22Rv1 (cell line): ENCODE data around the gene TCAP.

Source experiments
- H3K27ac ChIP-seq: fragments of 450-650 bp; 2 replicates; pipeline ENCODE4 v1.5.1; 2017
- ZFX ChIP-seq: fragments of 450-650 bp; IDR thresholded peaks from 2 replicates; pipeline ENCODE4 v1.6.1; 2017; ENCODE audit warnings: antibody characterized with exemption, borderline replicate concordance
- TF ChIP-seq, protein P1 (sequence below): fragments of 450-650 bp; IDR thresholded peaks from 2 replicates; pipeline ENCODE4 v1.5.1; 2017; ENCODE audit warnings: mild to moderate bottlenecking

Gene TCAP

DNA sequence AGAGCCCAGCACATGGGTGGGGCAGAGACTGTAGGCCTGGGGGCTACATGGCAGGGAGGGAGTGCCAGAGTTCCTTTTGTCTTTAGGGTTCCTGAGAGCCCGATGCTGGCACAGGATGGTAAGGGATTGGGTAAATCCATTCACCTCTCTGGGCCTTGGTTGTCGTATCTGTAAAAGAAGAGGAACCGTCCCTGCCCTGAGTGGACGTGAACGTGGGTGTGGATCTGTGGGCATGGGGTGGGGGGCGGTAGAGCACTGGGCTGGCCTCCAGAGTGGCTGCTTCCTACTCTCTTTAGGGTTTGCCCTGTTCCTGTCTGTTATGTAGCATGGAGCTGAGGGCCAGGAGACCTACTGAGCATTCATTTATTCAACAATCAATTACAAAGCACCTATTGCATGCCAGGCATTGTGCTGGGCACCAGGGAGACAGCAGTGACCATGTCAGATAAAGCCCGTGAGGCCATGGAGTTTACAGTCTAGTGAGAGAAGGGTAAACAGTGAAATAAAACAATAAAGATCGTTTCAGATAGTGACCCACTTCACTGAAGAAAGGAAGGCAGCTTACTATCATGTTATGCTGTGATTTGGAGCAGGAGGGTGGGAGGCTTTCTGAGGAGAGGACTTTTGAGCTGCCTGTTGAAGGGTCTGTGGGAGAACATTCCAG is 13.1 kb upstream of the TCAP start:
- TF ChIP-seq ZFX: no peak
- TF ChIP-seq, protein P1, sequence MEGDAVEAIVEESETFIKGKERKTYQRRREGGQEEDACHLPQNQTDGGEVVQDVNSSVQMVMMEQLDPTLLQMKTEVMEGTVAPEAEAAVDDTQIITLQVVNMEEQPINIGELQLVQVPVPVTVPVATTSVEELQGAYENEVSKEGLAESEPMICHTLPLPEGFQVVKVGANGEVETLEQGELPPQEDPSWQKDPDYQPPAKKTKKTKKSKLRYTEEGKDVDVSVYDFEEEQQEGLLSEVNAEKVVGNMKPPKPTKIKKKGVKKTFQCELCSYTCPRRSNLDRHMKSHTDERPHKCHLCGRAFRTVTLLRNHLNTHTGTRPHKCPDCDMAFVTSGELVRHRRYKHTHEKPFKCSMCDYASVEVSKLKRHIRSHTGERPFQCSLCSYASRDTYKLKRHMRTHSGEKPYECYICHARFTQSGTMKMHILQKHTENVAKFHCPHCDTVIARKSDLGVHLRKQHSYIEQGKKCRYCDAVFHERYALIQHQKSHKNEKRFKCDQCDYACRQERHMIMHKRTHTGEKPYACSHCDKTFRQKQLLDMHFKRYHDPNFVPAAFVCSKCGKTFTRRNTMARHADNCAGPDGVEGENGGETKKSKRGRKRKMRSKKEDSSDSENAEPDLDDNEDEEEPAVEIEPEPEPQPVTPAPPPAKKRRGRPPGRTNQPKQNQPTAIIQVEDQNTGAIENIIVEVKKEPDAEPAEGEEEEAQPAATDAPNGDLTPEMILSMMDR: no peak
- H3K27ac ChIP-seq: peak overlapping the region; percentile 61

DNA sequence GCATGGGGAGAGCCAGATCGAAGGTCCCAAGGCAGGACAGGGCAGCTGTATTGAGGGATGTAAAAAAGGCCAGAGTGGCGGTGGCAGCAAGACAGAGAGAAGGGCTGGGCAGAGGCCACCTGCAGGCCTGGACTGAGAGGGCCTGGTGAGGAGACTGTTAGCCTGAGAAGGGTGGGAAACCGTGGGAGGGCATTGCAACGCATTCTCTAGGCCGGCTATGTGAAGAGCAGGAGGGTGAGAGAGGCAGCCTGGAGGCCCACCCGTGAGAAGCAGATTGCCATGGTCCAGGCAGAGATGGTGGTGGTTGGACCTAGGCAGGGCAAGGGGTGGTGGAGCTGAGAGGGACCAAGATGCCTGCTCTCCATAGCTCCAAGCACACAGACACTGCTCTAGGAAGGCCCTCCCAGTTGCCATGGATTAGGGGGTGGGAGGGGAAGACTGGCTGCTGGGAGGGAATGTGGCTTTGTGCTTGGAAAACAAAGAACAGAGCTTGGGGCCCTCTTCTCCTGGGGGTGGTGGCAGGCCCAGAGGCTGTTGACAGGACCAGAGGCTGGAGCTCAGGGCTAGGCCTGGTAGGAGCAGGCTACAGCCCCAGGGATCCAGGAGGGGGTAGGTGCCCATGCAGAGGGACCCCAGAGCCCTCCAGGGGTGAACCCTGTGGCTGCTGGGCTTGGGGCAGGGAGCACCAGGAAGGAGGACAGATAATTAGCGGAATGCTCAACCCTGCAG is 12.4 kb upstream of the TCAP start:
- H3K27ac ChIP-seq: peak overlapping the region; percentile 61
- TF ChIP-seq, protein P1: no peak
- TF ChIP-seq ZFX: no peak

DNA sequence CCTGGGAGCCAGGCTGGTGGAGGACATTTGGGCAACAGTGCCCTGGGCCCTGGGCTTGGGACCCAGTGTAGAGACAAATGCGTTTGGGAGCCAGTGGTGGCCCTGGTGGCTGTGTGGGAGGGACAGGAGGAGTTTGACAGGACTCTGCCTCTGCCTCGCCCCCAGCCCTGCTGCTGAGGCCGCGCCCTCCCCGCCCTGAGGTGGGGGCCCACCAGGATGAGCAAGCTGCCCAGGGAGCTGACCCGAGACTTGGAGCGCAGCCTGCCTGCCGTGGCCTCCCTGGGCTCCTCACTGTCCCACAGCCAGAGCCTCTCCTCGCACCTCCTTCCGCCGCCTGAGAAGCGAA is 11.9 kb upstream of the TCAP start:
- H3K27ac ChIP-seq: peak overlapping the region; percentile 61; the same call in 1 of the 2 replicates
- TF ChIP-seq ZFX: no peak
- TF ChIP-seq, protein P1: no peak

DNA sequence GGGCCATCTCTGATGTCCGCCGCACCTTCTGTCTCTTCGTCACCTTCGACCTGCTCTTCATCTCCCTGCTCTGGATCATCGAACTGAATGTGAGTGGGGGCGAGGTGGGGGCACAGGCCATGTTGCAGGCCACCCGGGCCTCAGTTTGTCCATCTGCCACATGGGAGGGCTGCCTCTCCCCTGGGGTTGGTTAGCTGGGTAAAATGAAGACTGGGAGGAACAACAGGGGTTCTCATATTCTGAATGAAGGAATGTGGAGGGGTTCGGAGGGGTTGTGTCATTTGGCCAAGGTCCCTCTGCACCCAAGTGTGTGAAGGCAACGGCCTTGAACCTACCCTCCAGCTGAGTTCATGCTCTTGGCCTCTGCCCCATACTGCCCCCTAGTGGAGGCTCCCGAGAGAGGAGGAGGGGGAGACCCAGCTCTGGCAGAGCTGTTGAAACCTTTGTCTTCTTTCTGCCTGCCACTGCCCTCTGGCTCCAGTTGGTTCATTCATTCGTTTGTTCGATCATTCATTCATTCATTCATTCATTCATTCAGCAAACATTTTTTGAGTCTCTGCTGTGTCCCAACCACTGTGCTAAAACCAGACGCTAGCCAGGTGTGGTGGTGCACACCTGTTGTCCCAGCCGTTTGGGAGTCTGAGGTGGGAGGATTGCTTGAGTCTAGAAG is 11.4 kb upstream of the TCAP start:
- H3K27ac ChIP-seq: no peak overlapping the region
- no peak for TF ChIP-seq ZFX
- TF ChIP-seq, protein P1: peak; percentile 97

DNA sequence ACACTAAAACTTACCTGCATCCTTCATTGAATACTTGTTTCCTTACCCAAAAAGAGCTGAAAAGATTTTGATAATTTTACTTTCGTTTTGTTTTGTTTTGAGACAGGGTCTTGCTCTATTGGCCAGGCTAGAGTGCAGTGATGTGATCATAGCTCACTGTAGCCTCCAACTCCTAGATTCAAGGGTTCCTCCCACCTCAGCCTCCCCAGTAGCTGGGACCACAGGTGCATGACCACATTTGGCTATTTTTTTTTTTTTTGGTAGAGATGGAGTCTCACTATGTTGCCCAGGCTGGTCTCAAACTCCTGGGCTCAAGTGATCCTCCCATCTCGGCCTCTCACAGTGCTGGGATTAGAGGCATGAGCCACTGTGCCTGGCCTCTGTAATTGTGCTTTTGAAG is 10.0 kb upstream of the TCAP start:
- no peak overlapping the region for H3K27ac ChIP-seq
- TF ChIP-seq, protein P1: no peak
- no peak for TF ChIP-seq ZFX

DNA sequence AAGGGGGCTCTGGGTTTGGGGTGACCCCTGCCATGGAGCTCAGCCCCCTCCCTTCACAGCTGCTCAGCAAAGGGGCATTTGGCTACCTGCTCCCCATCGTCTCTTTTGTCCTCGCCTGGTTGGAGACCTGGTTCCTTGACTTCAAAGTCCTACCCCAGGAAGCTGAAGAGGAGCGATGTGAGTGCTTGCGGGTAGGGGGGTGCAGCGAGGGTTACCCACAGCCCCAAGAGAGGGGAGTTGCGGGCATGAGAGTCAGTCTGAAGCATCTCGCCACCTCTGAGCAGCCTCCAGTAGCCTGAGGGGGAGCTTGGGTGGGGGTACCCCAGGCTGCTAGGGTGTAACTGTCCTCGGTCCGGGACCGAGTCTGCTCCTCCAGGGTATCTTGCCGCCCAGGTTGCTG is 6.8 kb upstream of the TCAP start:
- TF ChIP-seq, protein P1: no peak
- no peak for TF ChIP-seq ZFX

DNA sequence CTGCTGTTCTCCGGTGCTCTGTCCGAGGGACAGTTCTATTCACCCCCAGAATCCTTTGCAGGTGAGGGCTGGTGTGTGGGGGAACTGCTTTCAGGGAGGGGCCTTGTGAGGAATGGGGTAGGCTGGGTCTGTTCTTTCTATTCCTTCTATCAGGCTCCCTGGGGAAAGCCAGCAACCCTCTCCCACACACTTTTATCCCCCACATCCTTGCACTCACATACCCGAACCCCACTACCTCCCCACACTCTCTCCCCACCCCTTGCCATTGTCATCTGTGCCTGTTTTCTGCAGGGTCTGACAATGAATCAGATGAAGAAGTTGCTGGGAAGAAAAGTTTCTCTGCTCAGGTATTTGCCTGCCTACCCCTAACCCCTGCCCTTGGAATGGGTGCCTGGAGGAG is 6.4 kb upstream of the TCAP start:
- no peak for TF ChIP-seq ZFX
- TF ChIP-seq, protein P1: no peak
- no peak overlapping the region for H3K27ac ChIP-seq

More for the DNA sequence above, 6.8 kb upstream of the TCAP start:
- H3K27ac ChIP-seq: no peak overlapping the region
